ENCODE data around the gene NDUFC2. TPM values are rescaled to one million over a fixed set of nuclear protein-coding genes. Genes with fewer than 3 reads are reported as not detected.

Gene NDUFC2
- total RNA-seq = 123 and 128 TPM in 2 replicates

DNA sequence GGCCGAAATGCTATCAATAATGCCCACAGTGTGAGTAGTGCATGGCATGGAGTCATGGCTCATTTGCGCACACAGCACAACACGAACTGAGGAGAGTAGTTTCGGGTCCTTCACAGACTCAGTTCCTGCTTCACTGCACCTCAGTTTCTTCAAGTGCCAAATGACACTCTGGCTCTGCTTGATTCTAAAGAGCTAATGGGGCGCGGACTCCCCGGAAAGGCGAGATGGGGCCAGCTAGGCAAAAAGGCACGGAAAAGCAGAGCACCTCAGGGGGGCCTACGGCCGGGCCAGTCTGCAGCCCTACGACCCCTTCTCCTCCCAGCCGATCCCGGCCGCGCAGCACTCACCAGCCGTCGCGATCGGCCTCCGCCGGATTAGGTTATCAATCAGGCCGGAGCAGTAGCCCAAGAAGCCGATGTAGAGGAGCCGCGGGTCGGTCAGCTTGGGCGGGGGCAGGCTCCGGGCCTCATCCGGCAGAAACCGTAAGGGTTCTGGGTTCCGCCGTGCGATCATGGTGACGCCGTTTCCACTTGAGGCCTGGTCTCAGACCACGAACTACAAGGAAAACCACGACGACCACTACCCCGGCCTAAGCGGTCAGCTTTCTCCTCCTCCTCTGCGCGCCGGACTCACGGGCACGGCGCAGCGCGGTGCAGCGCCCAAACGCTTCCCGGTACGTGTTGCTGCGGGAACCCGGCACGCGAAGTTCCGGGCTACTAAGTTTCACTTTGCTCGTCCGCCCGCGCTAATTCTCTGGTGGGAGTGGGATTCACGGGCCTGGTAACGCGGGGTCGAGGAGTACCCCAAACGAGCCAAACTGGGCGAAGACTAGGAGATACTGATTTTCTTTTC is at the start of gene NDUFC2:
Gene NDUFC2, minus strand, starts transcription at position 631 of the 852 bp plus-strand sequence. Its CDS starts 118 bp downstream, at position 513.

DNA sequence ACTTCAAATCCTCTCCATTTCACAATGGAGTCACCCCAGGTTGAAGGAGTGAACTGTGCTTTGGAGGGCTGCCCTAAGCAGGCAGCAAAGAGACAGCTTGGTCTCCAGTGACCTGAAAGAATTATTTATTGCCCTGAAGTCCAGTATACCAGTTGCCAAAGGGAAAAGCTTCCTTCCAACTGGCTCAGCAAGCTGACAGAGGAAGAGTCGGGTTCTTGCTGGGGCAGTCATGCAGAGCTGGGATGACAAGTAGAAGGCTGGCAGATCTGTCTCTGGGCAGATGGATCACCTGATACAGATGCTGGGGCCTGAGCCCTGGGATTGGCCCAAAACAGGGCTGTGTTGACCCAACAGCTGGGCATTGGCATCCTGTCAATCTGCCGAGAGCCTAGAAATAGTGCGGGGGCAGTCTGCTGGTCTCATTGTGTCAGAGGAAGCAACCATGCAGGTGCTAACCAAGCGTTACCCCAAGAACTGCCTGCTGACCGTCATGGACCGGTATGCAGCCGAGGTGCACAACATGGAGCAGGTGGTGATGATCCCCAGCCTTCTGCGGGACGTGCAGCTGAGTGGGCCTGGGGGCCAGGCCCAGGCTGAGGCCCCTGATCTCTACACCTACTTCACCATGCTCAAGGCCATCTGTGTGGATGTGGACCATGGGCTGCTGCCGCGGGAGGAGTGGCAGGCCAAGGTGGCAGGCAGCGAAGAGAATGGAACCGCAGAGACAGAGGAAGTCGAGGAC is 16.1 kb downstream of the NDUFC2 start, which contains the start of gene THRSP:
Gene THRSP, plus strand, starts transcription at position 422 of the 742 bp plus-strand sequence. Its CDS starts 21 bp downstream, at position 443.

DNA sequence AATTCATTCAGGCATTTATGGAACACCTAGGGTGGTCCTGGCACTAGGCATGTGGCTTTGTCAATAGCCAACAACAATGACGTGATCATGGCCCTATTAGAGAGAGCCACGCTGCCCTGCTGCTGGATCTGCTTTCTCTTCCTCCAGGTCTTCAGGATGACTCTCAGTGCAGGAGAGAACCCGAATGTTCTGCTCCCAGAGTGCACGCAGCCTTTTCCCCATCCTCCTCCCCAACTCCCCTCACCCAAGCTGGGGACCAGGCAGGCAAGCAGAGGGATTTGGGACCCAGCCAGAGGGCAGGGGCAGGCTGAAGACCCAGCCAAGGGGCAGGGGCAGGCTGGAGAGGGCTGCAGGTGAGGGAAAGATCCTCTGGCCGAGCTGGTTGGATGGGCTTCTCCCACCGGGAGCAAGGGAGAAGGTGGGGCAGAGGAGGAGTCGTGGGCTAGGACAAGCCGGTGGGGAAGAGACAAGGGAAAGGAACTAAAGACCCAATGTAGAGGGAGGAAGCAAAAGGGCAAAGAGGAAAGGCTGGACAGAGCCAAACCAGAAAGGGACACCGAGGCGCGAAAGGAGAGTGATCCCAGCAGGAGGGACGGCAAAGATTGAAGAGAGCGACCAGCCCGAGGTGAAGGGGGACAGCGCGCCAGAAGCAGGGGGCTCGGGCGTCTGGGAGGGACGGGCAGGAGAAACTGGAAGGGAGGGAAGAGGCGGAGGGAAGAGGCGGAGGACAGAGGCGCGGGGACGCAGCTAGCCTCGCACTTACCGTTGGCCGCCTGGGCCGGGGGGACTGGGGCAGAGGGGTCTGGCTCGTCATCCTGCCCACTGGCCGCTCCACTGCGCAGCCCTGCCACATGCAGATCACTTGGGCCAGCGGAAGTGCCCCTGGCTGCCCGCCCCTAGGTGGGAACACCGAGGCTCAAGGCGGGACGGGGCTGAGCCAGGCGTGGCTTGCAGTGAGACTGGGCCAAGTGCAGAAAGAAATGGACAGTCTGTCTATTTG is 57.0 kb downstream of the NDUFC2 start, which contains the start of gene KCTD14:
Gene KCTD14, minus strand, starts transcription at position 880 of the 1,000 bp plus-strand sequence. Its CDS starts 27 bp downstream, at position 853.

Other genes with a start within 250 kb of the NDUFC2 start
- gene INTS4, start 85.2 kb downstream of the NDUFC2 start, total RNA-seq = 21.5 and 23.0 TPM in 2 replicates
- 1.4 and 1.6 TPM in 2 replicates for gene KCTD14, start 56.6 kb downstream of the NDUFC2 start, total RNA-seq
- not detected in 2 replicates for gene THRSP, start 16.0 kb downstream of the NDUFC2 start, total RNA-seq
- gene ALG8, start 59.8 kb upstream of the NDUFC2 start, total RNA-seq = 24.5 and 43.3 TPM in 2 replicates
- 8.1 and 8.3 TPM in 2 replicates for gene KCTD21, start 108.8 kb upstream of the NDUFC2 start, total RNA-seq
- 5.1 and 5.4 TPM in 2 replicates for gene USP35, start 109.1 kb upstream of the NDUFC2 start, total RNA-seq